ENCODE data around the gene SAMD9L.
"Not testable (repeated sequence)": the region's sequence is repeated elsewhere in the genome, so short reads cannot be mapped to it uniquely, and the experiment has no call there.

SAMD9L gene

DNA sequence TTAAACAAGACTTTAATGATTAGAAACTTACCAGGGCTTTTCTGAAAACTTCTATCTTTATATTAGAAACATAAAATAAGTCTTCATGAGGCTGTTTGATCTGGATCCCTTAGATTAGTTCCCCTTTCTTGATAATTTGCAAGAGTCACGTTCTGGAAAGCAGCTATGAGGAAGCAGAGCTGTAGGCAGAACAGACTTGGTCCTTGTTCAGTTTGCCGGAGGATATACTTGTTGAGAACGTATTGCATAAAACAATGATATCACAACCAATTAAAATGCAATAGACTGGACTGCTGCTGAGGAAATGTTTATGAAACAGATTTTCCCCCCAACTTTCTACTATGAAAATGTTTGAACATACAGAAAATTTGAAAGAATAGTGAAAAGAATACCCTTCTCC lies 2.8 kb downstream of the SAMD9L start:
- DNase-seq, result no peak

DNA sequence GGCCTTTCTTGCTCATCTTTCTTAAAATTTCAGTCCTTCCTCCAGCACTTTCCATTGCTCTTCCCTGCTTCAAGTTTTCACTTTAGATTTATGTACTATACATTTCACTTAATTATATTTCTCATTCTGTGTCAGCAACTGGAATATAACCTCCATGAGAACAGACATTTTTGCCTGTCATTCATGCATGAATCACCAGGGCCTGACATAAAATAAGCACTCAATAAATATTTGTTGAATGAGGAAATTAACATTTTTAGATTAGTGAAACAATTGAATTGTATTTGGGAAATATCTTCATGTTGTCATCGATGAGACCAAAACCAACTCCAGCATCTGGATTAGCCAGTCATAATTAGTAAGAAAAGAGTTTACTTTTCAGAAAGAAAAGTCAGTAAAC lies 6.1 kb downstream of the SAMD9L start:
- DNase-seq, result no peak

DNA sequence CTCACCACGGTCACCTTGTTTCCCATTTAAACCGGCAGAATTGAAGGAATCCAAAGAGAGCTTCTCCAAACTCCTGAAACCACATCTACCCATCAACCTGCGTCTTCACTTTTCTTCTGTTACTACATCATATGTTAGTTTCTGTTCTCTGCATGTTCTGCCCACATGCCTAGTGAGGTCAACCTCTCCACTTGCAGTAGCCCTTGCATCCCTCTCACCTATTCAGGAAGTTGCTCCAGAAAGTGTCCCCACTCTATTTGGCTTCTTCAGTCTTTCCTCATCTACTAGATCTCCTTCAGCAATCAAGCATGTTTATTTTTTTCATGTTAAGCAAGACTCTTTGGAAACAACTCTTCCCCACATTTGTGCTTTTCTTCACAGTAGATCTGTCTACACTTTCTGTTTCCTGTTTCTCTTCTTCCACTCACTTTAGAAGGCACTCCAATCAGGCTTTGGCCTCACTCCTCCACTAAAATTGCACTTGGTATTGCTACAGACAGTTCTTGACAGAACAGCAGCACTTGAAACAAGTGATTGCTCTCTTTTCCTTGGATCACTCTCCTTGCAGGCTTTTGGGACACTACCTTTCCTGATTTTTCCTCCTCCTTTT lies 7.5 kb downstream of the SAMD9L start:
- DNase-seq, result no peak

DNA sequence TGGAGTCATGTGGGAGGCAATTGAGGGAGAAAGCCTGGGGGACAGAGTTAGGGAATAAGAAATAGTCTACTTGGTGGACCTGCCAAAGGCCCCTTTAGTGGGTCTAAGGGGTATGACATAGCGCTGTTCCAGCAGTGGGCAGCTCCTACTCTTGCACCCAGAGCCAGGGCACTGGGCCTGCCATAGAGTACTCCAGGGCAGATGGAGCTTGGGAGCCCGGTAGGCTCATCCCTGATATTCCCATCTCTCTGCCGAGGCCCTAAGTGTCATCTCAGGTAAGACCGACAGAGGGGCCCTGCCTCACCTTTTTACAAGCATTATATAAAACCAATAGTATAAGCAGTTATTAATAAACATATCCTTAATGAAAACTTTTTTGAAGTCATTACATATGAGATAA lies 9.6 kb downstream of the SAMD9L start:
- DNase-seq, result no peak

DNA sequence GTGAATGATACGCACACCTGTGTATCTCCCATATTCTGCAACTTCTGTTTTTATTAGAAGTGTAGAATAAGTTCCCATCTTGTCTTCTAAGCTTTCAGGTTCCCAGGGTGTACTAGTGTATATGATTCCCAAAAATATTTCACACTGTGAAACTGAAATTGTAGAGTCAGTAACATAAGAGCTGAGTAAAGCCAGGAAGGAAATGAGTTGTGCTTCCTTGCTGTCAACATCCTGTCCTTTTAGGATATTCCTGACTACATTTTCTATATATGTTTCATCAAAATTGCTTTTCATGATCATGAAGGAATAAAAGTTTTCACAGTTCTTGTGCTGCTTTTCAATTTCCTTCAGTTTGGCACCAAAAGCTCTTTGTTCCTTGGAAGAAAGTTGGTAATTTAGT lies 15.2 kb downstream of the SAMD9L start:
- DNase-seq, result no peak

DNA sequence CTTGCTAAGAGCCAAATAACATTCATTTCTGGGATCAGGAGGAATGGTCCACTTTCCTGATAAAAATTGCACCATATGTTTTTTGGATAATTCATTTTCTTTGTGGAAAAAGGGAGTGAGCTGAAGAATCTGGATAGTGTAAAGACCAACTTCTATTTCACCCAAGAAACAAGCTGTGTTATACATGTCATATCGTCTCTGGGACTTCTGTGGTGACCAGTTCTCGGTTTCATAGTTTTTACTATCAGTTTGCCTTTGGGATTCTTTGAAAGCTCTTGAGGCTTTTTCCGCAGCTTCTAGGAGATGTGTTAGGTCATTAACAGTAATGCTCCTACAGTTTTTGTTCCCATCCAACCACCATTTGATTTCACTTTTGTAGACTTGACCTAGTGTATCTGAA lies 16.0 kb downstream of the SAMD9L start:
- DNase-seq, result no peak

DNA sequence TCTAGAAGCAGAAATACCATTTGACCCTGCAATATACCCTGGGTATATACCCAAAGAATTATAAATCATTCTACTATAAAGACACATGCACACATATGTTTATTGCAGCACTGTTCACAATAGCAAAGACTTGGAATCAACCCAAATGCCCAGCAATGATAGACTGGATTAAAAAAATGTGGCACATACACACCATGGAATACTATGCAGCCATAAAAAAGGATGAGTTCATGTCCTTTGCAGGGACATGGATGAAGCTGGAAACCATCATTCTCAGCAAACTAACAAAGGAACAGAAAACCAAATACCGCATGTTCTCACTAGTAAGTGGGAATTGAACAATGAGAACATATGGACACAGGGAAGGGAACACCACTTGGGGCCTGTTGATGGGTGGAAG lies 21.2 kb downstream of the SAMD9L start:
- DNase-seq, result not testable (repeated sequence)

DNA sequence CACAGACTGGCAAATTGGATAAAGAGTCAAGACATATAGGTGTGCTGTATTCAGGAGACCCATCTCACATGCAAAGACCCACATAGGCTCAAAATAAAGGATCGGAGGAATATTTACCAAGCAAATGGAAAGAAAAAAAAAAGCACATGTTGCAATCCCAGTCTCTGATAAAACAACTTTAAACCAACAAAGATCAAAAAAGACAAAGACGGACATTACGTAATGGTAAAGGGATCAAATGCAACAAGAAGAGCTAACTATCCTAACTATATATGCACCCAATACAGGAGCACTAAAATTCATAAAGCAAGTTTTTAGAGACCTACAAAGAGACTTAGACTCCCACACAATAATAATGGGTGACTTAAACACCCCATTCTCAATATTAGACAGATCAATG lies 24.7 kb downstream of the SAMD9L start:
- not testable (repeated sequence) for DNase-seq

DNA sequence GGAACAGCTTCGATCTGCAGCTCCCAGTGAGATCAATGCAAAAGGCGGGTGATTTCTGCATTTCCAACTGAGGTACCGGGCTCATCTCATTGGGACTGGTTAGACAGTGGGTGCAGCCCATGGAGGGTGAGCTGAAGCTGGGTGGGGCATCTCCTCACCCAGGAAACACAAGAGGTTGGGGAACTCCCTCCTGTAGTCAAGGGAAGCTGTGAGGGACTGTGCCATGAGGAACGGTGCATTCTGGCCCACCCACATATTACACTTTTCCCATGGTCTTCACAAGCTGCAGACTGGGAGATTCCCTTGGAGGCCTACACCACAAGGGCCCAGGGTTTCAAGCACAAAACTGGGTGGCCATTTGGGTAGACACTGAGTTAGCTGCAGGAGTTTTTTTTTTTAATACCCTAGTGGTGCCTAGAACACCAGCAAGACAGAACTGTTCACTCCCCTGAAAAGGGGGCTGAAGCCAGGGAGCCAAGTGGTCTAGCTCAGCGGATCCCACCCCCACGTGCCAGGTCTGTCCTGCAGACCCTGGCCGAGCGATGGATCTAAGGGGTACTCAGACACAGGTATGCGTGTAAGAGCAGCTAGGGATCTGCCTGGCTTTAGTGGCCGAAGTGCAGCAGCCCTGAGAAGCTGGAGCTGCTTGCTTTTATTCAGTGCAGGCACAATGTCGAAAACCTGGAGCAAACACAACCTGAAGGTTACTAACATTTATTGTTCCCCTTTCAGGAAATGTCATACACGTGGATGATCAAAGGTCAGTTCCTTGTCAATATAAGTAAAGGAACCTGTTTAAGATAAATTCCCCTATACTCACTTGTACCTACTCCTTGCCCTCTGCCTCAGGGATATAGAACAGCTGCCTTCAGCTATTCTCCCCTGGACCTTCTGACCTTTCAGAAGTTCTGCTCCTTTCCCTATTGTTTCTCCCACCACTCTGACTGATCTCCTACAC lies 27.3 kb downstream of the SAMD9L start:
- no peak for DNase-seq

DNA sequence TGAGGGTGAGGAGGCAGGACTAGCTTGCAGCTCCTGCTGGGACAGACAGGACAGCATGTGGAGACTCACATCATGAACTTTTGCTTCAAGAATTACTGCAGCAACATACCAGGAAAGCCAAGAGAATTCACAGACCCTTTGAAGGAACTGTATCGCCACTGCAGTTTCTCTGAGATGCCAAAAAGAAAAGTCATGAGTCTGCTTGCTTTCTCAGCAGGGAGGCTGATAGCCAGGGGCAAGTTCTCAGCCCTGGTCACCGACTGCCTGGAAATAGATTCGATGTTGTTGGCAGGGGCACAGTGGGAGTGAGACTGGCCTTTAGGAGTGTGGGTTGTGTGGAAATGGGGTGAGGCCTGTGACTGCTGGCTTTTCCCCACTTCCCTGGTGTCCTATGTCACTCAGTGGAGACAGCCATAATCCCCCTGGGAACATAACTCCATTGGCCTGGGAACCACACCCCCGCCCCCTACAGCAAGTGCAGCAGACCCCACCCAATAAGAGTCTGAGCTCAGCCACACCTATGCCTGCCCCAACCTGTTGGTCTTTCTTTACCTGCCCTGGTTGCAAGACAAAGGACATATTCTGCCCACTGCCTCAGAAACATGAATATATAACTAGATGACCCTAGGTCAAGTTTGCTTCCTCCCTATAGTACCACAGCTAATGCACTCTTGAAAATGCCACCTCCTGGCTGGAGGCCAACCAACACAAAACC lies 28.8 kb downstream of the SAMD9L start:
- no peak for DNase-seq

DNA sequence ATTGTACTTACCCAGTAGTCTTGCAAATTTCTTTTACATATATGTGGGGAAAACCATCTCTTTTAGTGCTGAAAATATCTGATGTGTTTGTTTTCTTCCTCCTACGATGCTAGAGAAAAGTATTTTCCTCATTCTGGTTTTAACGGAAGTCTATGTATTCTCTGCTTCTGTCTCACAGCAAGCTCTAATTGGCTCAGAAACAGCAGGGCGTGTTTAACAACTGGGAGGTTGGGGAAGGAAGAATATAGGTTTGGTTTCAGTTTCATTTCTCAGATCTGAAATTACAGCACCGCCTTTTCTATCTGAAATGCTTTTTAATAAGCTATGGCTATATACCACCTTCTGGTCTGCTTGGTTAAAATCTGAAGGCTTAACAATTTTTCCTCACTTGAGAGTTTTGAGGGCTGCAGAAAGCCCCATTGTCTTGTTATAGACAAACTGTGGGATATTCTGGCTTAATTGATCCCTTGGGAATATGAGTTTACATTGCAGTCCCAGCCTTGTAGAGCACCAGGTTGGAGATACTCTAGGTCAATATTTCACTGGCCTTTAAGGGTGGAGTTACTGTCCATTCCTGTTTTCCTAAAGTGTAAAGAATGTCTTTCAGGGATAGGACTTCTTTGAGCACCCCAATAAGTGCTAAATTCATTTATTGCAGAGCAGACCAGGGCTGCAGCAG lies 30.2 kb downstream of the SAMD9L start, which contains the start of gene SAMD9:
Gene SAMD9, minus strand, starts transcription at position 128 of the 679 bp plus-strand sequence. CDS start 11,882 bp downstream, outside the sequence.
- DNase-seq, result peak; percentile 61

DNA sequence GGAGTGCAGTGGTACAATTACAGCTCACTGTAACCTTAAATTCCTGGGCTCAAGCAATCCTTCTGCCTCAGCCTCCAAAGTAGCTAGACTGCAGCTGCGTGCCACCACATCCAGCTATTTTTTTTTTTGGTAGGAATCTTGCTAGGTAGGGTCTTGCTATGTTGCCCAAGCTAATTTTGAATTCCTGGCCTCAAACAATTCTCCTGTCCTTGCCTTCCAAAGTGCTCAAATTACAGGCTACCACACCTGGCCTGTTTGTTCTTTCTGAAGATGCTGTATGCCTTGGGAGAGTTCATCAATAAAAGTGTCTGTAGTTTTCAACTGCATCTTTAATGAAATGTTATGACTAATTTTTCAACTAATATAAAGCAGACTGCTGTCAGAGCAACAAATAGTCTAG lies 30.9 kb downstream of the SAMD9L start:
- DNase-seq, result no peak

DNA sequence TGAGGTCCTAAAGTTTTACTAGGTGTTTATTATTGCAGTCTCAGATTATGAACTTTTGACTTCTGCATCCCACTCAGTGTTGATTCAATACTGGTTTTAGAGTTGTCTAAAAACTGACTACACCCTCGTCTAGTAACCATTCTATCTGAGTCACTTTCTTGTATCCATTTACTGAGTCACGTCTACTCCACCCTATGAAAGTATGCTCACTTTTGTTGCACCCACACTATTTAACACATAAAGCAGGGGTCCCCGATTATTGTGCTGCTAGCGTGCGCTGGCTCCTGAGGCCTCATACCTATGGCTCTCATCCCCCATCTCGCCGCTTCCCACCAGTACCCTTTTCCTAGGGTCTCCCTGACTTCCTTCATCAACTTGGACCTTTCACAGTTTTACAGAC lies 32.4 kb downstream of the SAMD9L start:
- DNase-seq, result no peak

DNA sequence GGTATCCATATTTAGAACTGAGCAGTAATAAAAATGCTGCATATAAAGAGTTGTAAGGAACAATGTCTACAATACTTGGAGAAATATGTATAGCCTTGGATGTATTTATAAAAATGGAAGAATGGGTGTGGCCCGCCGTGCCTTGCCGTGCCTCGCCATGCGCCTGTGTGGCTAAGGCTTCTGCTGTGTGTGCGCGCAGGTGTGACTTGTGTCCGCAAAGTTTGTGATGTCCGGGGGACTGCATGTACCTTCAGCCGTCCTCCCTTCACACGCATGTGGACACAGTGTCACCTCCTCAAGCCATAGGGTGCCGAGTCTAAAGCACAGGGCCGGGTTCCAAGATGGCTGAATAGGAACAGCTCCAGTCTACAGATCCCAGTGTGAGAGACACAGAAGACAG lies 40.2 kb downstream of the SAMD9L start:
- DNase-seq, result no peak

DNA sequence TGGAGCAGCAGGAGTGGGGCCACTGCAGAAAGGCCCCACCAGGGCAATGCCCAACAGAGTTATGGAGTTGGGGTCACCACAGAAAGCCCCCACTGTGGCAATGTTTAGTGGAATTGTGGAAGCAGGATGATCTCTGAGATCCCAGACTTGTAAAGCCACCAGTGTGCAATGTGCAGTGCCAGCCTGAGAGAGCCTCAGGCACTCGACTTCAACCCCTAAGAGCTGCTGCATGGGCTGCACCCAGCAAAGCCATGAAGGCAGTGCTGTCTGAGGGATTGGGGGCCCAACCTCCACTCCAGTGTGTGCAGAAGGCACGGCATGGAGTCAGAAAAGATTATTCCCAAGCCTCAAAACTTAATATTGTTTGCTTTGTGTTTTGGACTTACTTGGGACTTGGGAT lies 50.8 kb downstream of the SAMD9L start:
- no peak for DNase-seq

DNA sequence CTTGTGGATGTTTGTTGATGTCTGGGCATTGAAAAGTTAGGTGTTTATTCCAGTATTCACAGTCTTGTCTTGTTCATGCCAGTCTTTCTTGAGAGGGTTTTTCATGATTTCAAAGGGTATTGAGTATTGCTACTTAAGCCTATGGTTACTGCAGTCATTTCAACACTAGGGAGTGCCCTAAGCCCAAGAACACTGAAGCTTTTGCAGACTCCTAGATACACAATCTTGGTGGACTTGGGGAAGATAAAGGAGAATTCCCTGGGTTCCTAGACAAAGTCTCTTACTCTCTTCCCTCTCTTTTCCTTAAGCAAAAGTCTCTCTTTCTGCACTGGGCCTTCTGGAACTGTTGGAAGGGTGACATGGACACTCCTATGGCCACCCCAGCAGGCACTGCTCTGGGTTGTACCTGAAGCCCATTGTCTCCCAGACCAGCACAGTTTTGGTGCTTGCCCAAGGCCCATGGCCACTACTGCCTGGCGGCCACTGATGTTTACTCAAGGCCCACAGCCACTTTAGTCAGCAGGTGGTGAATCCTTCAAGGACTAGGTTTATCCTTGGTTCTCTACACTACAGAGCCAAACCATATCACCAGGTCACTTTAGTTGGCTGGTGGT lies 55.3 kb downstream of the SAMD9L start:
- DNase-seq, result no peak

Measured in NCI-H2171 treated with DMSO at 0.1 percent for 48 hours (cell line).